Inflammatory macrophage (primary cell): ENCODE data around the gene USP37.

Experiments
- DNase-seq, 2 donors: peaks; one replicate each; pipeline ENCODE4 v3.0.0-alpha.2; 2020 to 2022

The USP37 gene

DNA sequence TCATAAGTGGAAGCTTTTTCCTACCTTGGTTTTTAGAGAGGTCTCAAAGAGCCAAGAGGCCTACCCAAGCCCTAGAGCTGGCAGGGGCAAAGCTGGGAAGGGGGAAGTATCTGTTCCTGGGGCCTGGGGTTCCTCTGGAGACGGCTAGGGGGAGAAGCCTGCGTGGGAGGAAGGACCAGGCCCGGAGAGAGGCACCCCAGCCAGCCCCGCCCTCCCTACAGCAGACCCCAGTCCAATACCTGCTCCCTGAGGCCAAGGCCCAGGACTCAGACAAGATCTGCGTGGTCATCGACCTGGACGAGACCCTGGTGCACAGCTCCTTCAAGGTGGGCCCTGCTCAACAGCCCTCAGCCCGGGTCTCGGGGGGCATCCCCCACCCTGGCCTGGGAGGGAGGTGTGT, 166.3 kb downstream of the USP37 start:
- DNase-seq, result no peak

DNA sequence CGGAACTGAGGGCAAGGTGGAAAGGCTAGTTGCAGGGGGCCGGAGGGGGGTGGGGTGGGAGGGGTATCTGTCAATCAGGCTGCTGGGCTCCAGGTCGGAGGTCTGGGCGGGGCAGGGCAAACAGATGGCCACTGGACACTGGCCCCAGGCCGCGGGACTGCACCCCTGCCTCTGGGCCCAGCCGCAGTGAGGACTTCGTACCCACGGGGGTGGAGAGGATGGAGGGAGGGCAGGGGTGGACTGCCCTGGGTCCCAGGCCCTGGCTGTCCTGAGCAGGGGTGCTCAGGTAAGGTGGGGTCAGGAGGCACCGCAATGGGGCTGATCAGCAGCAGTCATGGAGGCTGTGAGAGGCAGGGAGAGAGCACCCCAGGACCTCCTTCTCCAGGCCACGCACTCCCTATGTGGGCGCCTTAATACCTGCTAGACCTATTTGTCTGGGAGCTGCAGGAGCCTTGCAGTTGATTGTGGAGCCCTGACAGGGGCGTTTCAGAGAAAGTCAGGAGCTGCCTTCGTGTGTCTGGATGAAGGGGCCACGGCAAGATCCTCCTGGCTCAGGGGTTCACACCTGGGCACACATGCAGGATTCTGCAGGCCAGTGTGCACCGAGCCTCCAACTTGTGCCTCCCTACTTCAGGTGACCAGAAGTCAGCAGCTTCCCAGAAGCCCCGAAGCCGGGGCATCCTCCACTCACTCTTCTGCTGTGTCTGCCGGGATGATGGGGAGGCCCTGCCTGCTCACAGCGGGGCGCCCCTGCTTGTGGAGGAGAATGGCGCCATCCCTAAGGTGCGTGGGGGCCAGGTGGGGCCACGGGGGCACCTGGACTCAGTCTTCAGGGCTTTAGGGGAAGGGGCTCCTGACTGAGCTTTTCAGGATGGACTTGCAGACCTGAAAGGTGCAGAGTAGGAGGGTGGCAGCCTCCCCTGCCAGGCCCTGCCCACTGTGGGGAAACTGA, 166.9 kb downstream of the USP37 start:
- no peak for DNase-seq
